ENCODE results near the gene FOXO3. TPM values are rescaled to one million over a fixed set of nuclear protein-coding genes. Genes with fewer than 3 reads are reported as not detected.
A peak's percentile ranks its signal among the peaks of the same experiment; 100 is the strongest.

The FOXO3 gene
- total RNA-seq, 6 experiments from 2014 or later: 21.1 to 28.9 (median 24.2) TPM

DNA sequence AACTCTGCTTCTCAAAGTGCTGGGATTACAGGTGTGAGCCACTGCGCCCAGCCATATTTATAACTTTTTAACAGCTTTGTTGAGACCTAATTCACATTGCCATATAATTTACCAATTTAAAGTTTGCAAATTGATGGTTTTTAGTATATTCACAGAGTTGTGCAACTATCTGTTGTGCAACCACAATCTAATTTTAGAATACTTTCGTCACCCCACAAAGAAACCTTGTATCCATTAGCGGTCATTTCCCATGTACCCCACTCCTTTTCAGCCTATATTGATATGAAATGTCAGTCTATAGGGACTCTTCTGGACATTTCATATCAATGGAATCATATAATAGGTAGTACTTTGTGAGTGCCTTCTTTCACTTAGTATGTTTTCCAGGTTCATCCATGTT, 55.8 kb downstream of the FOXO3 start:
- Mint-ChIP-seq H3K4me1 (ENCODE audit: low read depth) (peaks cover 72% of the 10 kb centered on the region), H3K27me3 (ENCODE audit: insufficient read depth) (peaks cover 1% of the 10 kb centered on the region; the same call in 1 of the 2 replicates), H3K36me3 (ENCODE audit: low read depth) (peaks cover 13% of the 10 kb centered on the region), H3K9me3 (no peaks in the 10 kb centered on the region), H3K4me3 (no peak overlapping the region), H3K27ac (no peak overlapping the region)
- DNase-seq: no peak
- TF ChIP-seq, protein P1, sequence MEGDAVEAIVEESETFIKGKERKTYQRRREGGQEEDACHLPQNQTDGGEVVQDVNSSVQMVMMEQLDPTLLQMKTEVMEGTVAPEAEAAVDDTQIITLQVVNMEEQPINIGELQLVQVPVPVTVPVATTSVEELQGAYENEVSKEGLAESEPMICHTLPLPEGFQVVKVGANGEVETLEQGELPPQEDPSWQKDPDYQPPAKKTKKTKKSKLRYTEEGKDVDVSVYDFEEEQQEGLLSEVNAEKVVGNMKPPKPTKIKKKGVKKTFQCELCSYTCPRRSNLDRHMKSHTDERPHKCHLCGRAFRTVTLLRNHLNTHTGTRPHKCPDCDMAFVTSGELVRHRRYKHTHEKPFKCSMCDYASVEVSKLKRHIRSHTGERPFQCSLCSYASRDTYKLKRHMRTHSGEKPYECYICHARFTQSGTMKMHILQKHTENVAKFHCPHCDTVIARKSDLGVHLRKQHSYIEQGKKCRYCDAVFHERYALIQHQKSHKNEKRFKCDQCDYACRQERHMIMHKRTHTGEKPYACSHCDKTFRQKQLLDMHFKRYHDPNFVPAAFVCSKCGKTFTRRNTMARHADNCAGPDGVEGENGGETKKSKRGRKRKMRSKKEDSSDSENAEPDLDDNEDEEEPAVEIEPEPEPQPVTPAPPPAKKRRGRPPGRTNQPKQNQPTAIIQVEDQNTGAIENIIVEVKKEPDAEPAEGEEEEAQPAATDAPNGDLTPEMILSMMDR (IDR thresholded peaks at IDR 0.05): no peak

DNA sequence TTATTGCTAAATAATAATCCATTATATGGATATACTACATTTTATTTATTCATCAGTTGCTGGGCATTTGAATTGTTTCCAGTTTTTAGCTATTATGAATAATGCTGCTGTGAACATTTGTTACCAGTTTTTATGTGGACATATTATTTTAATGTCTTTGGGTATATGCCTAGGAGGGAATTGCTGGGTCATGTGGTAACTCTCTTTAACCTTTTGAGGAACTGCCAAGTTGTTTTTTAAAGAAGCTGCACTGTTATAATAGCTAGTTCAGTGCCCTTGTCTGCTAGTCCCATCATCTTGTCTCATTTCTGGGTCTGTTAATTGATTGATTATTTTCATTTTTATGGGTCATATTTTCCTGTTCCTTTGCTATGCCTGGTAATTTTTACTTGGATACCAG, 56.3 kb downstream of the FOXO3 start:
- TF ChIP-seq, protein P1 (IDR thresholded peaks at IDR 0.05): no peak
- H3K27ac Mint-ChIP-seq: no peak overlapping the region
- H3K36me3 Mint-ChIP-seq (ENCODE audit: low read depth): peaks cover 13% of the 10 kb centered on the region
- H3K27me3 Mint-ChIP-seq (ENCODE audit: insufficient read depth): peaks cover 1% of the 10 kb centered on the region; the same call in 1 of the 2 replicates
- DNase-seq: no peak
- H3K9me3 Mint-ChIP-seq: no peaks in the 10 kb centered on the region
- H3K4me1 Mint-ChIP-seq (ENCODE audit: low read depth): peaks cover 76% of the 10 kb centered on the region
- no peak overlapping the region for H3K4me3 Mint-ChIP-seq

DNA sequence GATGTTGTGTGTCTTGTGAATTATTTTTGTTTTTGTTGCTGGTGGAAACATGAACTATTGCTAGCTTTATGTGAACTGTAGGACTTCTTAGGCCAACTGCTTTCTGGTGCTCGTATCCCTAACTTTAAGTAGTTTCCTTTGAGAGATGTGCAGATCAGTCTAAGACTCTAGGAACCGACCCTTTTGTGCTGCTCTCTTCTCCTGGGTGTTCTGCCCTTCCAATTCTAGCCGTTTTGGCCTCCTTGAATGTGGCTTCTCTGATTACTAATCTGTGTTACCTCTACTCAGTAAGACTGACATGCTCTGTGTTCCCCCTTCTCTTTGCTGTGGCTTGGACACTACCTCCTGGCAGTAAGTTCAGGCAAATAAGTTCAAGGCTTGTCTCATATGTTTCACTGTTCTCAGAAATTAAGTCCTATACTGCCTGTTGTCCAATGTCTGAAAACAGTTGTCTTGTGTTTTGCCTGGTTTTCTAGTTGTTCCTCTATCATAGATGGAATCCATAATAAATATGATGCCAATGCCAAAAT, 58.0 kb downstream of the FOXO3 start:
- H3K36me3 Mint-ChIP-seq (ENCODE audit: low read depth): peaks cover 4% of the 10 kb centered on the region; the same call in 1 of the 2 replicates
- no peaks in the 10 kb centered on the region for H3K9me3 Mint-ChIP-seq
- peaks cover 1% of the 10 kb centered on the region for H3K27me3 Mint-ChIP-seq (ENCODE audit: insufficient read depth)
- DNase-seq: no peak
- H3K4me3 Mint-ChIP-seq: no peak overlapping the region
- peak overlapping the region; percentile 8 for H3K27ac Mint-ChIP-seq
- TF ChIP-seq, protein P1 (IDR thresholded peaks at IDR 0.05): no peak
- peaks cover 88% of the 10 kb centered on the region for H3K4me1 Mint-ChIP-seq (ENCODE audit: low read depth)

DNA sequence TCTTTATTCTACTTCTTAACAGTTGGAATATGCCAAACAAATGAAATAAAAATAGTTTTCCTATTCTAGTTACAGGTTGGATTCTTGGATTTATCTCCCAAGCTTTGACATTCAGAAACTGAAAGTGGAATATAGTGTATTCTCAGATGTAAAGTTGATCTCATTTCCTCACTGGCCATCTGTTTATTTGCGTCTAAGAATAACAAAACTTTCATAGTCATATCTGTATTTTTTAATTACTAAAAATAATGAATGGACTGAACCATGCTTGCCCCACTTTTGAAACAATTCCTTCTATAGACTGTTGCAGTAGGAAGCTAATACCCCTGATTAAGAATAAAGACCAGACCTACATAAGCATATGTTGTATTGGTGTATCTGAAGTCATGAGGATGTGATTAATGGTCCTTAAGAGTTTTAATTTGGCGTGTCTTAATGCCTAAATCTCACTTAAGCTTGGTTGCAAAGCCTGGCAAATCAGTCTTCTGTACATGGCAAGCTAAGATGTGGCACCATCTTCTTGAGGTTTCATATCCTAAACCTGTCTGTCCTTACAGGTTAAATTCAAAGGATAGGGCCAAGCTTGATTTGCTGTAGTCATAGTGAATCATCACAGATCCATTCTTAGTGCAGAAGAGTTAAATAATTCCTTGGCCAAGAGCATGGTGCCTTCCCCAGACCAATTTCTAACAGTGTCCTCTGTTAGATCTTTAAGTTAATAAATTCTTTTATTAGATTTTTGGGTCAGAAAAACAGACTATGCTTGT, 58.9 kb downstream of the FOXO3 start:
- Mint-ChIP-seq H3K27me3 (ENCODE audit: insufficient read depth) (no peaks in the 10 kb centered on the region; the same call in none of the 2 replicates), H3K4me1 (ENCODE audit: low read depth) (peaks cover 84% of the 10 kb centered on the region), H3K9me3 (no peaks in the 10 kb centered on the region), H3K27ac (peak overlapping the region; percentile 98; the same call in 1 of the 2 replicates), H3K4me3 (no peak overlapping the region), H3K36me3 (ENCODE audit: low read depth) (peaks cover 4% of the 10 kb centered on the region; the same call in 1 of the 2 replicates)
- DNase-seq: peak; percentile 4
- TF ChIP-seq, protein P1 (IDR thresholded peaks at IDR 0.05): no peak

DNA sequence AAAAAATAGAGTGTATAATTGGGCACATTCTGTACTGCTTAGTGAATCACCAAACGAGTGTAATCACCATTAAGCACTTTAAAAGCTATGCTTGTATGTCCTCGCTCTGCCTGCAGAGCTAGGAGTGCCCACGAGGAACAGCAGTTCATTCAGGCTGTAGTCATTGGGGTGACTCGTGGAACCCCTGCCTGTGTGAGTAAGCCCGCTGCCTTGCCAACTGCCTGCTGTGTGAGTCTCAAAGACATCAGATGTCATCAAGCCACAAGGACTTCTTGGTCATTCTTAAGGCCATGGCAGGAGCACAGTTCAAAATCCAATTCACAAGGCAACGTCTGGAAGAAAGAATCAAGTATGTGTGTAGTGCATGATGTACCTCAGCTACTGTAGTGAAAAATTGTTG, 60.4 kb downstream of the FOXO3 start:
- Mint-ChIP-seq H3K4me3 (peak overlapping the region; percentile 82), H3K36me3 (ENCODE audit: low read depth) (peaks cover 4% of the 10 kb centered on the region; the same call in 1 of the 2 replicates), H3K4me1 (ENCODE audit: low read depth) (peaks cover 73% of the 10 kb centered on the region), H3K27me3 (ENCODE audit: insufficient read depth) (no peaks in the 10 kb centered on the region; the same call in none of the 2 replicates), H3K9me3 (no peaks in the 10 kb centered on the region), H3K27ac (peak overlapping the region; percentile 98)
- TF ChIP-seq, protein P1 (IDR thresholded peaks at IDR 0.05): peak; percentile 48
- DNase-seq: peak; percentile 95
